ENCODE results near the gene ASS1.

DNA sequence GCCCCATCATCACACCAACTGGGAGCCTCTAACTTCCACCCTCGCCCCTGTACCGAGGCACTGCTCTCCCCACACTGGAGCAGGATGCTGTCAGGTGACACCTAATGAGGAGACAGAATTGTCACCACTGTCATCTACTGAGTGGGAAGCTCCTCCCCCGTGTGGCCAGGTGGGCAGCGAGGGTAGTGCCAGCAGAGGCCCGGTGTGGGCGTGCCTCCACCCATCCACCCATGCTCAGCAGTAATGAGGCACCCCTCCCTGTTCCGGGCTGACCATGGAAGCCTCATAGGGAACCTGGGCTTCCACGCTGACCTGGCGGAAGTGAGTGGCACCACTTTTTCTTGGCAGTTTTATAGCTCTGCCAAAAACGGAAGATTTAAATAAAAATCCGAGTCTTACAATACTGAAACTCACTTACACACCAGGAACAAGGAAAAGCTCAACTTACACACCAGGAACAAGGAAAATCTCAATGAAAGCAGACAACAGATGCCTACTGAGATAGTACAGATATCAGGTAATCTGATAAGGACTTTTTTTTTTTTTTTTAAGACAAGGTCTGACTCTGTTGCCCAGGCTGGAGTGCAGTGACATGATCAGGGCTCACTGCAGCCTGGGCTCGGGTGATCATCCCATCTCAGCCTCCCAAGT, 30.6 kb upstream of the ASS1 start:
- TF ChIP-seq, protein P1, sequence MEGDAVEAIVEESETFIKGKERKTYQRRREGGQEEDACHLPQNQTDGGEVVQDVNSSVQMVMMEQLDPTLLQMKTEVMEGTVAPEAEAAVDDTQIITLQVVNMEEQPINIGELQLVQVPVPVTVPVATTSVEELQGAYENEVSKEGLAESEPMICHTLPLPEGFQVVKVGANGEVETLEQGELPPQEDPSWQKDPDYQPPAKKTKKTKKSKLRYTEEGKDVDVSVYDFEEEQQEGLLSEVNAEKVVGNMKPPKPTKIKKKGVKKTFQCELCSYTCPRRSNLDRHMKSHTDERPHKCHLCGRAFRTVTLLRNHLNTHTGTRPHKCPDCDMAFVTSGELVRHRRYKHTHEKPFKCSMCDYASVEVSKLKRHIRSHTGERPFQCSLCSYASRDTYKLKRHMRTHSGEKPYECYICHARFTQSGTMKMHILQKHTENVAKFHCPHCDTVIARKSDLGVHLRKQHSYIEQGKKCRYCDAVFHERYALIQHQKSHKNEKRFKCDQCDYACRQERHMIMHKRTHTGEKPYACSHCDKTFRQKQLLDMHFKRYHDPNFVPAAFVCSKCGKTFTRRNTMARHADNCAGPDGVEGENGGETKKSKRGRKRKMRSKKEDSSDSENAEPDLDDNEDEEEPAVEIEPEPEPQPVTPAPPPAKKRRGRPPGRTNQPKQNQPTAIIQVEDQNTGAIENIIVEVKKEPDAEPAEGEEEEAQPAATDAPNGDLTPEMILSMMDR (IDR thresholded peaks at IDR 0.05) = no peak
- TF ChIP-seq POLR2A (IDR thresholded peaks at IDR 0.05) = no peak
